Naive thymus-derived CD8-positive, alpha-beta T cell (primary cell): Measurements from ENCODE around the gene CDH20. TPM values are rescaled to one million over a fixed set of nuclear protein-coding genes. Genes with fewer than 3 reads are reported as not detected.
"Not testable (repeated sequence)": the region's sequence is repeated elsewhere in the genome, so short reads cannot be mapped to it uniquely, and the experiment has no call there.

Source experiments
- ATAC-seq, 2 donors: fragments of 150-1000 bp; cut with Tn5 transposase in 1 of 2; sonication (Bioruptor Pico), chemical (Tn5 transposase) in 1 of 2; 1 replicate in 1 of 2; 2 replicates in 1 of 2; pipeline ENCODE4 v1.10.0; 2021; ENCODE audit warnings: mild to moderate bottlenecking in 2 of 2, moderate library complexity in 2 of 2
- POLR2A ChIA-PET: fragments of 350-600 bp; sonication (Branson Sonifier 250); formaldehyde crosslinking; loops from one replicate; lab custom pipeline; 2021; ENCODE audit warnings: antibody characterized with exemption; lab: Charles Lee
- DNase-seq, 10 donors: peaks; one replicate each; pipeline versions ENCODE4 v3.0.0 to v3.0.0-alpha.2; 2020 to 2022
- H3K27ac Mint-ChIP-seq, 10 donors: one replicate each; pipeline ENCODE4 v1.8.0; 2020 to 2022; ENCODE audit warnings: mild to moderate bottlenecking in 10 of 10, mixed read lengths in 10 of 10, moderate library complexity in 4 of 10, inconsistent platforms in 1 of 10
- H3K27me3 Mint-ChIP-seq, 5 donors: one replicate each; pipeline ENCODE4 v1.8.0; 2021 to 2022; ENCODE audit warnings: mixed read lengths in 5 of 5
- H3K36me3 Mint-ChIP-seq, 3 donors: one replicate each; pipeline ENCODE4 v1.8.0; 2020 to 2022; ENCODE audit warnings: mixed read lengths in 3 of 3, mild to moderate bottlenecking in 2 of 3, inconsistent platforms in 1 of 3
- H3K4me1 Mint-ChIP-seq, 4 donors: one replicate each; pipeline ENCODE4 v1.8.0; 2021 to 2022; ENCODE audit warnings: mixed read lengths in 4 of 4
- H3K4me3 Mint-ChIP-seq, 10 donors: one replicate each; pipeline ENCODE4 v1.8.0; 2020 to 2022; ENCODE audit warnings: mild to moderate bottlenecking in 10 of 10, mixed read lengths in 10 of 10, moderate library complexity in 6 of 10, inconsistent platforms in 1 of 10
- H3K9me3 Mint-ChIP-seq, 9 donors: one replicate each; pipeline ENCODE4 v1.8.0; 2020 to 2022; ENCODE audit warnings: mixed read lengths in 9 of 9, mild to moderate bottlenecking in 3 of 9, inconsistent platforms in 1 of 9, moderate library complexity in 1 of 9
- polyA plus RNA-seq, 3 donors: library from polyadenylated mRNA; unstranded; fragments of 300-500 nt; fragmentation: Illumina TruSeq; gene quantifications; one replicate each; pipeline ENCODE4 v1.2.3, GENCODE V29; 2021
- total RNA-seq, 8 experiments: library from RNA in 2 of 8; stranded (reverse) in 2 of 8; gene quantifications; one replicate each; pipeline ENCODE4 v1.2.3 and lab custom pipeline; 2021 to 2026

CDH20 gene
- total and polyA plus RNA-seq, 5 experiments from 2014 or later: 0.06 to 0.60 (median 0.21) TPM; not detected in 2

DNA sequence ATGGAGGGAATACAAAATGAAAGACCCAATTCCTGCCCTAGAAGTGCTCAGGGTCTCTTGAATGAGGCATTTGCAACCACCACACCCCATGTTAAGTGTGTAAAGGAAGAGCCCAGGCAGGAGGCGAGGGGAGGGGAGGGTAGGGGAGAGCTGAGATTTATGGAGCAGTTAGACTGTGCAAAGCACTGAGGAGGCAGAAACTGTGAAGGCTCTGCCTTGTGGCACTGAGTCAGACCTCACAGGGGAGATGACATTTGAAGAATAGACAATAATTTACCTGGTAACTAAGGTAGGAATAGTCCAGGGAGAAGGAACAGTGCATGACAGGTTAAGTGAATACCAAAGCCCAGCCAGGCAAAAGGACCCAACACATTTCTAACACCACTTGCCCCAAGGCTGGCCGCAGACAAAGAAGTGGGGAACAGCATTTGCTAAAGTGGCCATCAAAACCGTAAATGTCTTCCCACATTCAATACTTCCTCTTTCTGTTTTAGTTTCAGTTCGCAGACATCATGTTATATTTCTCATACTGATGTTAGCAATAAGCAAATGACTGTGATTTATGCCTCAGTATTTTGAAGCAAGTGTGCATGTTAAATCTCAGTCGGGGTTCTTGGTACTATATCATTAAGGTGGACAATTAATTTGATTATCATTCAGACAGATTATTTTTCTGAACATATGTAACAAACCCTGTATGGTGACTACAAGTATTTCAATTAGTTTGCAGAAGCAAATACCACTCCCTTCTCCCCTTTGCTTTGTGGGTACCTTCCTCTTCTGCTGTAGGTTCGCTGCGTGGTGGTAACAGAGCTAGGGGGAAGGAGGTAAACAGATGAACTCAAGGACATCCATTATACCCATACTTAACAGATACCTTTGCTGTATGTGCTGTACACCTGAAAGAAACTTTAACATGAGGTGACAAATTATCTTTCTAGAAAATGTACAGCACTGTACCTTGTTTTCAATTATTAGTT is 27.5 kb downstream of the CDH20 start:
- Mint-ChIP-seq H3K4me1 (peaks cover 0 to 11% (median 6%) of the 10 kb centered on the region in 4 donors), H3K4me3 (peak overlapping the region in 5 of 10 donors; percentile 28 to 71 (median 57)), H3K9me3 (peaks cover 0 to 4% (median 0%) of the 10 kb centered on the region in 9 donors), H3K36me3 (no peaks in the 10 kb centered on the region), H3K27me3 (peaks cover 0 to 8% (median 1%) of the 10 kb centered on the region in 5 donors), H3K27ac (no peak overlapping the region)
- POLR2A ChIA-PET: no interaction called here
- DNase-seq: no peak
- ATAC-seq: no peak

DNA sequence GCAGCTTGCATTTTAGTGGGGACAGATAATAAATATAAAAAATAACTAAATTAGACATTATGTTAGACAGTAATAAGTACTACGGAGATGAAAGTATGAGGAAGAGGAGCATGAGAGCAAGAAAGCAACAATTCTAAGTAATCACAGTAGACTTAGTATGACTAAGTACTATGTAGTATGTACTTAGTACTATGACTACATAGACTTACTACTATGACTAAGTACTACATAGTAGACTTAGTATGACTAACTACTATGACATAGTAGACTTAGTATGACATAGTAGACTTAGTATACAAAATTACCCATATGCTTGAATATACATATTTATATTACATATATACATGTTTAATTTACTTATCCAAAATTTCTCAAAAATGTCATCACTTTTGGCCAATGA is 29.3 kb downstream of the CDH20 start:
- DNase-seq: no peak
- ATAC-seq: no peak
- Mint-ChIP-seq H3K27ac (no peak overlapping the region), H3K27me3 (peaks cover 0 to 8% (median 3%) of the 10 kb centered on the region in 5 donors), H3K9me3 (peaks cover 0 to 4% (median 0%) of the 10 kb centered on the region in 9 donors), H3K4me1 (peaks cover 0 to 11% (median 6%) of the 10 kb centered on the region in 4 donors), H3K36me3 (no peaks in the 10 kb centered on the region), H3K4me3 (no peak overlapping the region)
- POLR2A ChIA-PET: no interaction called here

DNA sequence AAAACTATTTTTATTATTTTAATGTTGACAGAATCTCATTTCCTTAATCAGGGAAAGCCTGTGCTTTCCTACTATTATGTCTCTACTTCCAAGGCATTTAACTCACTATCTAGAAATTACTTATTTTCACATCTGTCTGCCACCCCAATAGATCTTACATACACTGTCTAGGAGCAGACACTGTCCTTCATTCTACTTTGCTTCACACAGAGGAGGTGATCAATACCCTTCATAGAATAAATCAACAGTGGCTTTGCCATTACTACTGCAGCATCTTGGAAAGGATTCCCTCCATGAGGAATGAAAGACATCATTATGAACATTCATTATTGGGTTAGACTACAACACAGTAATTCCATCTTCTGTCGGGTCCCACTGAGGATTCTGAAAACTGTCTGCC is 31.7 kb downstream of the CDH20 start:
- no peaks in the 10 kb centered on the region for H3K36me3 Mint-ChIP-seq
- POLR2A ChIA-PET: no interaction called here
- peaks cover 0 to 11% (median 6%) of the 10 kb centered on the region in 4 donors for H3K4me1 Mint-ChIP-seq
- H3K4me3 Mint-ChIP-seq: no peak overlapping the region
- H3K9me3 Mint-ChIP-seq: peaks cover 0 to 2% (median 0%) of the 10 kb centered on the region in 9 donors
- DNase-seq (no peak), ATAC-seq (no peak)
- H3K27ac Mint-ChIP-seq: no peak overlapping the region
- H3K27me3 Mint-ChIP-seq: peaks cover 0 to 14% (median 4%) of the 10 kb centered on the region in 5 donors

DNA sequence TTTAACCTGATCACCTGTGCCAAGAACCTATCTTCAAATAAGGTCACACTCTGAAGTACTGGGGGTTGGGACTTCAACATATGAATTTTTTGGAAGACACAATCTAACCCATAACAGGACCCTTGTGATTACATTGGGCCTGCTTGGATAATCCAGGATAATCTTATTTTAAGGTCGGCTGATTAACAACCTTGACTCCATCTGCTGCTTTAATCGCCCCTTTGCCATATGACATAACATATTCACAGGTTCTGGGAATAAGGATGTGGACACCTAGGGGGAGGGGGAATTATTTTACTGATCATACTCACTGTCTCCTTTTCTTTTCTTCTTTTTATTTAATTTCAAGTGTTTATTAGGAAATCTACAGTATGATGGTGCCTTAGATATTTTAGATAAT is 34.8 kb downstream of the CDH20 start:
- no peaks in the 10 kb centered on the region for H3K4me1 Mint-ChIP-seq
- no peaks in the 10 kb centered on the region for H3K36me3 Mint-ChIP-seq
- H3K4me3 Mint-ChIP-seq: no peak overlapping the region
- DNase-seq (no peak), ATAC-seq (no peak)
- peaks cover 0 to 14% (median 4%) of the 10 kb centered on the region in 5 donors for H3K27me3 Mint-ChIP-seq
- POLR2A ChIA-PET: no interaction called here
- H3K9me3 Mint-ChIP-seq: peaks cover 0 to 3% (median 0%) of the 10 kb centered on the region in 9 donors
- H3K27ac Mint-ChIP-seq: no peak overlapping the region

DNA sequence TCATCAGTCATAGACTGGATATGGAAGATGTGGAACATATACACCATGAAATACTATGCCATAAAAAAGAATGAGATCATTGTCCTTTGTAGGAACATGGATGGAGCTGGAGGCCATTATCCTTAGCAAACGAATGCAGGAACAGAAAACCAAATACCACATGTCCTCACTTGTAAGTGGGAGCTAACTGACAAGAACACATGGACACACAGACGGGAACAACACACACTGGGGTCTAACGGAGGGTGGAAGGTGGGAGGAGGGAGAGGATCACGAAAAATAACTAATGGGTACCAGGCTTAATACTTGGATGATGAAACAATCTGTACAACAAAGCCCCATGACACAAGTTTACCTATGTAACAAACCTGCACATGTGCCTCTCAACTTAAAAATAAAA is 36.4 kb downstream of the CDH20 start:
- H3K4me1 Mint-ChIP-seq, H3K27ac Mint-ChIP-seq, H3K36me3 Mint-ChIP-seq, H3K9me3 Mint-ChIP-seq, ATAC-seq, DNase-seq, POLR2A ChIA-PET, H3K4me3 Mint-ChIP-seq: not testable (repeated sequence)
- peaks cover 0 to 14% (median 2%) of the 10 kb centered on the region in 5 donors for H3K27me3 Mint-ChIP-seq

DNA sequence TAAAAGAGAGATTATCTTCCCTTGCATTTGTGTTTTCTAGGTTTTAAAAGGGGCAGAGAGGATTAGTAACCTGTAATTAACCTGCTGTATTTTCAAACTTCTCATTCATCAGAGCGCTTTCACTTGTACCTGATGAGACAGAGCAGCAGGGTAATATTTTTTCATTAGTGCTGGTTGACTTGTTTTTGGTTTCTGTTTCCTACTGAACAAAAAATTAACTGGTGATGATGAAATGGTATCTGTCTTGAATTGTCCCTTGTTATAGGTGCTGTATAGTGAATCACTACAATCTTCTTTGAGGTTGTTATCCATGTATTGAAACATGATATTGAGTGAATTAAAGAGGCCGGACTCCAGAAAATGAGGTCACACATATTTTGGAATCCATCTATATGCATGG is 37.9 kb downstream of the CDH20 start:
- H3K27me3 Mint-ChIP-seq: peaks cover 0 to 14% (median 1%) of the 10 kb centered on the region in 5 donors
- no peaks in the 10 kb centered on the region for H3K4me1 Mint-ChIP-seq
- no peaks in the 10 kb centered on the region for H3K36me3 Mint-ChIP-seq
- H3K4me3 Mint-ChIP-seq: no peak overlapping the region
- DNase-seq (no peak), ATAC-seq (no peak)
- POLR2A ChIA-PET: no interaction called here
- H3K27ac Mint-ChIP-seq: no peak overlapping the region
- peaks cover 0 to 9% (median 0%) of the 10 kb centered on the region in 9 donors for H3K9me3 Mint-ChIP-seq

DNA sequence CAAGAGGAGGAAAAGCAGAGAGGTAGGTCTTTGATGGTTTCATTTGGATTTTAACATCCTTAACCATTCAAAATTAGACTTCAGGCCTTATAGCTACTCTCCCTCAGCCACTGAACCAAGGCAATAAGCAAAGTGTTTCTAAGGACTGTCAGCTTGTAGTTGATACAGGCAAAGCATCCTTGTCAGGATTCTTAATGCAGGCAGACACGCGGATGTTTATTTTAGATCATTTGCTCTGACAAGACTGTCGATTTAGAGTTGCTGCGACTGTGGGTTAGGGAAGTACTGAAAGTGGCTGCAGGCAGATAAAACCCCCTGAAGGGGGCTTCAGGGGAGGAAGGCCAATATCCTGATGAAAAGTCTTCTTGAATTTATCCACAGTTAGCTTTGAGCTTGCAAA is 46.6 kb downstream of the CDH20 start:
- Mint-ChIP-seq H3K36me3 (no peaks in the 10 kb centered on the region), H3K4me3 (no peak overlapping the region), H3K27me3 (peaks cover 0 to 3% (median 0%) of the 10 kb centered on the region in 5 donors), H3K9me3 (peaks cover 0 to 9% (median 0%) of the 10 kb centered on the region in 9 donors), H3K4me1 (no peaks in the 10 kb centered on the region), H3K27ac (no peak overlapping the region)
- ATAC-seq: no peak
- no peak for DNase-seq
- POLR2A ChIA-PET: no interaction called here

DNA sequence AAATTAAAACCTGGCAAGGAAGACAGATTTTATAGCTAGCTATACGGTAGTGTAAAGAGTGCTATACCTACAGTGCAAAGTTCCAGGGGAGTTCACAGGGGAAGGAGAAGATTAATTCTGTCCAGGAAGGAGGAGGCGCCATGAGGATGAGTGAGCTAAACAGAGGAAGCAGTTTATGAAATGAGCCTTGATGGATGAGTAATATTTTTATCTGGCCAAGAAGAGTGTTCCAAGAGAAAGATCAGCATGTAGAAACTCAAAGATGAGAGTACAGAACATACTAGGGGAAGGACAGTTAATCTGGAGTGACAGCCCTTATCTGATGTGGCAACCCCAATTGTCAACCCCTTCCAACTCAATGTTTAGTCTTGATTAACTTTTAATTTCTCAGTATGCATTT is 54.8 kb downstream of the CDH20 start:
- no peaks in the 10 kb centered on the region for H3K36me3 Mint-ChIP-seq
- no peak overlapping the region for H3K4me3 Mint-ChIP-seq
- POLR2A ChIA-PET: no interaction called here
- H3K27me3 Mint-ChIP-seq: peaks cover 0 to 2% (median 0%) of the 10 kb centered on the region in 5 donors
- H3K4me1 Mint-ChIP-seq: no peaks in the 10 kb centered on the region
- no peak overlapping the region for H3K27ac Mint-ChIP-seq
- no peak for DNase-seq
- peaks cover 0 to 9% (median 0%) of the 10 kb centered on the region in 9 donors for H3K9me3 Mint-ChIP-seq
- no peak for ATAC-seq

DNA sequence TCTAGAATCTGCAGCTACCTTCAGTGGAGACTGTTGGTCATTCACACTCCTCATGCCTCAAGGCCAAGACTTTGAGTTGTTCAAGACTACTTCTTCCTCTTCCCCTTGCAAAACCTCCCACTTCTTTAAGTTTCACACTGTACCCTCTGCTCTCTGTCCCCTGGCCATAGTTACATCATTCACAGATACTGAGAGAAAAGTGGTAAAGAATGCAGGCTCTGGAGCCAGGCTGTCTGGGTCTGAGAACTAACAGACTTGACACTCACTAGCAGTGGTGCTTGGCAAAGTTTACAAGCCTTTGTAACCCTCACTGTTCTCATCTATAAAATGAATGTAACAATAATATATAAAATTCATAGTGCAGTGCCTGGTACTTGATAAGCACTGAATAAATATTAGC is 61.8 kb downstream of the CDH20 start:
- no peaks in the 10 kb centered on the region for H3K4me1 Mint-ChIP-seq

DNA sequence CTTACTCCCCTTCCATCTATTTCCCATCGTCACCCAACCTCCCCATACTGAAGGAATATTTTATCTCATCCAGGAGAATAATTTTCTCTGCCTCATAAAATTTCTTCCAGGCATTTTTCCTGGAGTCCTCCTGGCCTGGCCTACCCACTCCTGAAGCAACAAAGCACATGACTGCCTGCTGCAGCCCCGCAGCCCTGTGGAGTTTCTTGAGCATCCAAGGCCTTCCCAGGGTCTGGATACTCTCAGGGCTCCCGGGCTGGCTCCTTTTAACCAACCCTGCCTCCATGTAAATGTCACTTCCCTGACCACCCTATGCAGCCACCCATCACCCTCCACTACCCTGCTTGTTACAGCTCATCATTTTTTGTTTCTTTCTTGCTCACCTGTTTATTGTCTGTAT is 64.0 kb downstream of the CDH20 start:
- no peak overlapping the region for H3K4me3 Mint-ChIP-seq
- POLR2A ChIA-PET: no interaction called here
- H3K9me3 Mint-ChIP-seq: peaks cover 0 to 2% (median 0%) of the 10 kb centered on the region in 9 donors
- DNase-seq (no peak), ATAC-seq (no peak)
- H3K36me3 Mint-ChIP-seq: no peaks in the 10 kb centered on the region
- no peaks in the 10 kb centered on the region for H3K4me1 Mint-ChIP-seq
- H3K27me3 Mint-ChIP-seq: peaks cover 0 to 12% (median 7%) of the 10 kb centered on the region in 5 donors
- H3K27ac Mint-ChIP-seq: no peak overlapping the region

More for the DNA sequence above, 61.8 kb downstream of the CDH20 start:
- no peaks in the 10 kb centered on the region for H3K36me3 Mint-ChIP-seq
- ATAC-seq (no peak), DNase-seq (no peak)
- H3K27ac Mint-ChIP-seq: no peak overlapping the region
- H3K27me3 Mint-ChIP-seq: peaks cover 0 to 4% (median 3%) of the 10 kb centered on the region in 5 donors
- peaks cover 0 to 2% (median 0%) of the 10 kb centered on the region in 9 donors for H3K9me3 Mint-ChIP-seq
- POLR2A ChIA-PET: no interaction called here
- H3K4me3 Mint-ChIP-seq: no peak overlapping the region

DNA sequence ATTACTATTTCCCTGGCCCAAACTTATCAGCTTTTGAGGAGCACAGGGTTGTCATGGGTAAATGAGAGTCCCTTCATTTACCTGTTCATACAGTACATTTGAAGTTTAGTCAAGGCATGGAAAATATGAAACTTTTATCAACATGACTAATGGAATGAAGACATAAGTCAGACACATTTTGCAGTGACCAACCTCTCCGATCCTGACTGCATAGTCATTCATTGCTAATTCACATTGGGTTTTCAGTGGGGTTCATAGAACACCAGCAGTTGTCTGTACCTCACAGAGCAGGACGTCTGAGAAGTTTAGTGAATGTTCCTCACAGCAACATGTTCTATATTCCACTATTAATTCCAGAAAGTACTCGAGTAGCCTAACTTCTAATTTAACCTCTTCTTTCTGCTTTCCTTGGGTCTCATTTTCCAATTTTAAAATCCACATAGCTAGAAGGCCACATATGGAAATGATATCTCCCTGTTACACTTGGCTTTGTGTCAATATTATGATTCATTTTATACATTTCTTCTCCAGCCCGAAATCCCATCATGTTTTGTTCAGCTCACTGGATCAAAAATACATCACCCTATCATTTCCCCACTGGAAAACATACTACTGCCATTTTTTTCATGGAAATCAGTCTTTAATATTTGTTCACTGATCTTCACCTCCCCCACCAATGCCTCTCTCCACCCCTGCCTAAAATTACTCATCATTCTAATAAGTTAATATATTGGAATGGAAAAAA is 65.9 kb downstream of the CDH20 start:
- POLR2A ChIA-PET: no interaction called here
- DNase-seq: no peak

DNA sequence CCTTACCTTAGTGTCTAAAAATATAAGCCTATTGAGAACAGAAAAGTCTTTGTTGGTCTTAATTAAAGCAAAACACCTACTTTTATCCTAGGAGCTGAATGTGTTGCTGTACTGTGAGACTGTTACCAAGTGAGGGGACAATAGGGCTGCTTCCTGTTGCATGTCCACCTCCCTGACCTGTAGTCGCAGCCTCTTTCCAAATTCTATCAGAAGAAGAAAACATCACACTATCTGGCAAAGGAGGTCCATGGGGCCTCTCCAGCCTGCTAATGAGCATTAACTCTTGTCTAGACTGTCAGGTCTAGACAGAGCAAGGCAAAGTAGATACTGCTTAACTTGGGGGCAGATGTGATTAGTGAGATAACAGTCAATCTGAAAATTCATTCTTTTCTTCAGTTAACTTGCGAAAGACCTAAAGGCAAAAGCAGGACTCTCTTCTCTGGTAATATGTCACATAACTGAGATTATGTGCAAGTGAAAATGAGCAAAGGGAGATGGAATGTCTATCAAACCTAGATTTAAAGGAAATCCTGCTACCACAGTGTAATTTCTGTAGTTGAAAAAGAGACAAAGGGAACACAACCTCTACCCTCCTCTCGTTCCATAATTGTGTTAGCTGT is 66.9 kb downstream of the CDH20 start:
- no peak for ATAC-seq
- no peak overlapping the region for H3K27ac Mint-ChIP-seq
- no peaks in the 10 kb centered on the region for H3K4me1 Mint-ChIP-seq
- no peaks in the 10 kb centered on the region for H3K36me3 Mint-ChIP-seq
- H3K9me3 Mint-ChIP-seq: peaks cover 0 to 4% (median 0%) of the 10 kb centered on the region in 9 donors
- H3K4me3 Mint-ChIP-seq: no peak overlapping the region
- peaks cover 0 to 15% (median 10%) of the 10 kb centered on the region in 5 donors for H3K27me3 Mint-ChIP-seq
- POLR2A ChIA-PET: no interaction called here
- DNase-seq: no peak

More for the DNA sequence above, 65.9 kb downstream of the CDH20 start:
- Mint-ChIP-seq H3K27ac (no peak overlapping the region), H3K27me3 (peaks cover 0 to 15% (median 10%) of the 10 kb centered on the region in 5 donors), H3K4me3 (no peak overlapping the region), H3K9me3 (peaks cover 0 to 4% (median 0%) of the 10 kb centered on the region in 9 donors), H3K36me3 (no peaks in the 10 kb centered on the region), H3K4me1 (no peaks in the 10 kb centered on the region)
- ATAC-seq: no peak
